K562 (cell line): ENCODE results near the gene NENF. TPM values are rescaled to one million over a fixed set of nuclear protein-coding genes. Genes with fewer than 3 reads are reported as not detected.

ENCODE experiments used
- ATAC-seq: fragments of 200-7000 bp; cut with Tn5 transposase; 3 replicates; pipeline ENCODE4 v1.9.1; 2020; ENCODE audit warnings: moderate library complexity
- BruUV-seq: library from RNA; stranded (reverse); fragments of 400-500 nt; replicated peaks from 2 replicates; lab custom pipeline; 2021; lab: Mats Ljungman, UMichigan
- CTCF ChIA-PET: fragments of 300-600 bp; formaldehyde crosslinking; extraction: SDS; loops from one replicate; lab custom pipeline; 2021; ENCODE audit warnings: low intra/inter-chr PET ratio; lab: Yijun Ruan, JAX
- POLR2A ChIA-PET: fragments of 300-600, 350-650 bp; sonication (Branson Sonifier 250); formaldehyde crosslinking; extraction: SDS; loops from one replicate; lab custom pipeline; 2021; ENCODE audit warnings: antibody characterized with exemption, inconsistent platforms; lab: Yijun Ruan, JAX
- DNase-seq, 4 experiments: peaks; one replicate each; pipeline versions ENCODE4 v3.0.0 to v3.0.0-alpha.2; 2011 to 2018; ENCODE audit warnings: low spot score in 3 of 4, mixed read lengths in 3 of 4; ENCODE audit errors: extremely low read depth in 1 of 4
- FAIRE-seq: peaks from 2 replicates; lab custom pipeline; 2011; peaks lifted over from hg19 to GRCh38; lab: Jason Lieb, UNC
- H2AFZ ChIP-seq: 2 replicates; pipeline ENCODE4 v1.6.0; 2011; ENCODE audit warnings: low read depth, low read length, control low read depth, inconsistent platforms
- H3K27ac ChIP-seq: fragments of 200-600 bp; 3 replicates; pipeline ENCODE4 v1.8.0; 2011; ENCODE audit warnings: low read depth, mild to moderate bottlenecking, control low read depth, inconsistent platforms, low read length, moderate library complexity, mixed read lengths; ENCODE audit errors: extremely low read depth
- H3K27me3 ChIP-seq, 2 experiments: fragments of 300-600 bp in 1 of 2; 2 replicates in 1 of 2; 3 replicates in 1 of 2; pipeline versions ENCODE4 v1.6.0 to v1.8.0; 2011; ENCODE audit warnings: inconsistent platforms in 2 of 2, low read length in 2 of 2, mild to moderate bottlenecking in 1 of 2, mixed read lengths in 1 of 2, moderate library complexity in 1 of 2; ENCODE audit not compliant: control insufficient read depth in 2 of 2, insufficient read depth in 2 of 2
- H3K36me3 ChIP-seq: fragments of 300-600 bp; 3 replicates; pipeline ENCODE4 v1.8.0; 2011; ENCODE audit warnings: mild to moderate bottlenecking, low read length, inconsistent platforms; ENCODE audit not compliant: control insufficient read depth, insufficient read depth
- H3K4me1 ChIP-seq, 2 experiments: fragments of 200-600 bp in 1 of 2; replicated peaks in 1 of 2; 2 replicates in 1 of 2; 3 replicates in 1 of 2; pipeline versions ENCODE4 v1.5.1 to v1.8.0; 2011; ENCODE audit warnings: inconsistent platforms in 2 of 2, low read length in 2 of 2, mild to moderate bottlenecking in 1 of 2, mixed read lengths in 1 of 2, moderate library complexity in 1 of 2; ENCODE audit not compliant: control insufficient read depth in 2 of 2, insufficient read depth in 2 of 2
- H3K4me2 ChIP-seq: 2 replicates; pipeline ENCODE4 v1.6.1; 2011; ENCODE audit warnings: low read length, control low read depth, inconsistent platforms, mixed read lengths; ENCODE audit not compliant: insufficient read depth
- H3K4me3 ChIP-seq: fragments of 200-600 bp; sonication (generic), shearing (Covaris generic); 2 replicates; pipeline ENCODE4 v1.5.1; 2016; ENCODE audit warnings: control low read depth, inconsistent platforms
- H3K79me2 ChIP-seq: fragments of 200-600 bp; 3 replicates; pipeline ENCODE4 v1.8.0; 2011; ENCODE audit warnings: low read length, inconsistent platforms; ENCODE audit not compliant: control insufficient read depth, insufficient read depth
- H3K9ac ChIP-seq, 2 experiments: 2 replicates each; pipeline versions ENCODE4 v1.6.0 to v1.6.1; 2011; ENCODE audit warnings: low read depth in 2 of 2, low read length in 2 of 2, control low read depth in 1 of 2, inconsistent platforms in 1 of 2, mild to moderate bottlenecking in 1 of 2, mixed read lengths in 1 of 2; ENCODE audit not compliant: insufficient read depth in 1 of 2
- H3K9me1 ChIP-seq: one replicate; pipeline ENCODE4 v1.6.0; 2011; ENCODE audit warnings: inconsistent platforms, mild to moderate bottlenecking, low read length, moderate library complexity; ENCODE audit not compliant: control insufficient read depth, insufficient read depth
- H3K9me3 ChIP-seq: replicated peaks from 2 replicates; pipeline ENCODE4 v1.5.1; 2011; ENCODE audit warnings: low read depth, low read length, inconsistent platforms; ENCODE audit not compliant: control insufficient read depth, insufficient read depth
- H4K20me1 ChIP-seq: replicated peaks from 2 replicates; pipeline ENCODE4 v1.6.1; 2011; ENCODE audit warnings: low read length, inconsistent platforms, mixed read lengths; ENCODE audit not compliant: control insufficient read depth, insufficient read depth
- ARNT ChIP-seq, 2 experiments: fragments of 450-650 bp; IDR thresholded peaks; 2 replicates each; pipeline ENCODE4 v1.6.1; 2016; ENCODE audit warnings: mild to moderate bottlenecking in 1 of 2
- CEBPB ChIP-seq: fragments of 450-650 bp; IDR thresholded peaks from 2 replicates; pipeline ENCODE4 v1.6.1; 2016; ENCODE audit warnings: missing genetic modification characterization, missing compliant biosample characterization
- CREBBP ChIP-seq: IDR thresholded peaks from one replicate; pipeline ENCODE4 v1.6.1; 2012; ENCODE audit warnings: low read depth, mild to moderate bottlenecking, control low read depth, inconsistent platforms, low read length
- DMBX1 ChIP-seq: fragments of 250-450 bp; sonication (Bioruptor Pico); IDR thresholded peaks from 2 replicates; pipeline ENCODE4 v1.8.0; 2022; ENCODE audit warnings: inconsistent platforms, mild to moderate bottlenecking, moderate library complexity, borderline replicate concordance
- JUN ChIP-seq, 2 experiments: sonication (generic) in 1 of 2; formaldehyde crosslinking in 1 of 2; IDR thresholded peaks; 2 replicates each; pipeline versions ENCODE4 v1.6.1 to v1.8.0; 2012 to 2022; ENCODE audit warnings: borderline replicate concordance in 2 of 2, mild to moderate bottlenecking in 2 of 2, improper control_type of control experiment in 1 of 2, low read depth in 1 of 2, low read length in 1 of 2, missing genetic modification reagents in 1 of 2
- L3MBTL2 ChIP-seq: fragments of 450-650 bp; IDR thresholded peaks from 2 replicates; pipeline ENCODE4 v1.6.1; 2016; ENCODE audit warnings: mild to moderate bottlenecking, moderate library complexity
- NR2C1 ChIP-seq, 2 experiments: fragments of 450-650 bp; IDR thresholded peaks; 2 replicates each; pipeline ENCODE4 v1.6.1; 2017; ENCODE audit warnings: mild to moderate bottlenecking in 2 of 2, antibody characterized with exemption in 1 of 2, inconsistent platforms in 1 of 2, missing compliant biosample characterization in 1 of 2, missing genetic modification characterization in 1 of 2
- TCF7 ChIP-seq: sonication (generic); IDR thresholded peaks from 2 replicates; pipeline ENCODE4 v1.6.1; 2016; ENCODE audit warnings: antibody characterized with exemption, borderline replicate concordance
- TRIM24 ChIP-seq, 2 experiments: fragments of 450-650 bp; IDR thresholded peaks; 2 replicates each; pipeline ENCODE4 v1.6.1; 2016
- ZFP36 ChIP-seq: fragments of 150-350 bp; IDR thresholded peaks from 2 replicates; pipeline ENCODE4 v1.6.1; 2018; ENCODE audit warnings: low read length, low read depth; ENCODE audit not compliant: partially characterized antibody
- ZNF224 ChIP-seq: sonication (generic); formaldehyde crosslinking; IDR thresholded peaks from 2 replicates; pipeline ENCODE4 v1.8.0; 2022; ENCODE audit warnings: mild to moderate bottlenecking, missing genetic modification reagents
- ZNF274 ChIP-seq: IDR thresholded peaks from 2 replicates; pipeline ENCODE4 v1.6.1; 2011; ENCODE audit warnings: low read depth, mild to moderate bottlenecking, low read length, moderate library complexity, borderline replicate concordance
- WGBS: fragments of 100-300 bp; shearing (Covaris generic); methylation state at CpG from one replicate; pipeline ENCODE4 v1.1.6; 2016; ENCODE audit warnings: low coverage, mixed read lengths; ENCODE audit not compliant: insufficient coverage; ENCODE audit errors: missing lambda C conversion rate; 5-methylcytosine and 5-hydroxymethylcytosine counted together
- in situ Hi-C: fragments of 300-500 bp; cut with MboI; formaldehyde crosslinking; loops from 4 replicates; pipeline ENCODE4 v1.15.0; 2018; ENCODE audit warnings: inconsistent platforms, mixed read lengths
- intact Hi-C: fragments of 100-400 bp; cut with micrococcal nuclease; formaldehyde crosslinking; loops from 2 replicates; pipeline ENCODE4 v1.14.2; 2022
- polyA plus RNA-seq, 8 experiments: library from polyadenylated mRNA; depleted of rRNA in 4 of 8; stranded (reverse) in 5 of 8; unstranded in 3 of 8; fragments of >200 nt; fragmentation: Nextera tagmentation in 2 of 8; fragmentation: Illumina TruSeq in 1 of 8; extraction: Ambion mirVana in 2 of 8; extraction: Trizol in 1 of 8; gene quantifications; 2 replicates each; pipeline versions ENCODE4 v1.2.1 to v1.2.3, GENCODE V29; 2011 to 2014; ENCODE audit warnings: inconsistent platforms in 1 of 8, missing spikeins in 1 of 8
- total RNA-seq, 7 experiments: library from RNA; depleted of rRNA in 6 of 7; stranded (reverse); fragments of >200 nt in 6 of 7; fragmentation: Illumina TruSeq in 2 of 7; extraction: Trizol in 2 of 7; gene quantifications; 2 replicates each; pipeline versions ENCODE4 v1.2.1 to v1.2.3, GENCODE V29; 2011 to 2021; ENCODE audit warnings: low replicate concordance in 1 of 7
- TF ChIP-seq, protein P1 (sequence below): sonication (generic); formaldehyde crosslinking; IDR thresholded peaks from 2 replicates; pipeline ENCODE4 v1.8.1; 2022; ENCODE audit warnings: missing genetic modification reagents

Gene NENF
- total and polyA plus RNA-seq, 9 of the 15 experiments (the other 6 are each of a cell fraction or from before 2014, with no cell fraction given): 6.1 to 100 (median 72.8) TPM

DNA sequence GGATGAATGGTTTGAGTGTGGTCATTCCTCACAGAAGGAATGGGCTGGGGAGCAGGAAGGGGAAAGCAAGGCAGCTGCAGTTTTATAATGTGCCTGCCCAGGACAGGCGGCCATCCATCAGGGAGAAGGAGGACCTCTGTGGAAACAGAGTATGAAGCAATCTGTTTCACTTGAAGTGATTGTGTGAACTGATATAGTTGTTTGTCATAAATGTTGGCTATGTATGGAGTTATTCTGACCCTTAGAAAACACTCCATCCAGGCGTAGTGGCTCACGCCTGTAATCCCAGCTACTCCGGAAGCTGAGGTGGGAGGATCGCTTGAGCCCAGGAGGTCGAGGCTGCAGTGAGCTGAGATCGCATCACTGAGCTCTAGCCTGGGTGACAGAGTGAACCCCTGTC lies 46.5 kb downstream of the NENF start:
- ATAC-seq (peak; percentile 5; the same call in 1 of the 3 replicates), FAIRE-seq (no peak), DNase-seq (no peak)
- H3K4me1 ChIP-seq: peaks cover 5 to 12% of the 10 kb centered on the region in 2 experiments
- POLR2A ChIA-PET: interaction anchor here (1.0 to 4.1 kb wide), 4 partner anchors 130 to 139 kb away, joined by 3 to 39 read pairs (median 4); partner anchors contain the start of gene ATF3
- 12% methylated on average over 7 of the region's 7 CpGs for WGBS
- no peaks in the 10 kb centered on the region for H3K79me2 ChIP-seq
- CTCF ChIA-PET: interaction anchor here (0.7 kb wide), 1 partner anchor 239 kb away, joined by 3 read pairs; no protein-coding TSS in a partner anchor
- no TSS peak for BruUV-seq
- no peak overlapping the region for H3K4me2 ChIP-seq
- H2AFZ ChIP-seq: no peak overlapping the region
- H3K27ac ChIP-seq: no peak overlapping the region
- no peaks in the 10 kb centered on the region for H4K20me1 ChIP-seq
- H3K27me3 ChIP-seq: peaks cover 15 to 47% of the 10 kb centered on the region in 2 experiments; a peak in 4 of 5 replicates
- no peaks in the 10 kb centered on the region for H3K36me3 ChIP-seq
- no peak overlapping the region for H3K9ac ChIP-seq
- H3K9me3 ChIP-seq: no peaks in the 10 kb centered on the region
- in situ Hi-C loops: loop anchor here (5.0 kb wide), 1 partner anchor 118 kb away; no protein-coding TSS in a partner anchor
- intact Hi-C loops: loop anchor here (5.0 to 10.0 kb wide), 2 partner anchors 63 to 436 kb away; no protein-coding TSS in a partner anchor
- no peak overlapping the region for H3K4me3 ChIP-seq
- no peaks in the 10 kb centered on the region for H3K9me1 ChIP-seq
- TF ChIP-seq JUN (IDR thresholded peaks at IDR 0.05; ENCODE audit: borderline replicate concordance, low read depth, low read length): peak; percentile 51; the same call in 1 of the 2 replicates
- TF ChIP-seq JUN (CRISPR knock-in tag; IDR thresholded peaks at IDR 0.05; ENCODE audit: borderline replicate concordance): no peak
- 0 out of 2 replicates have a peak, but pooled peaks have one; percentile 24 for TF ChIP-seq L3MBTL2
- no peak for TF ChIP-seq ARNT (IDR thresholded peaks at IDR 0.05)
- peak in 1 of 2 experiments; percentile 15; a peak in 1 of 4 replicates for TF ChIP-seq TRIM24 (IDR thresholded peaks at IDR 0.05)
- no peak for TF ChIP-seq DMBX1
- no peak for TF ChIP-seq ZNF274
- peak; percentile 82 for TF ChIP-seq CEBPB (tag)
- no peak for TF ChIP-seq CREBBP
- no peak for TF ChIP-seq NR2C1 (IDR thresholded peaks at IDR 0.05)
- no peak for TF ChIP-seq NR2C1 (tag; IDR thresholded peaks at IDR 0.05)
- TF ChIP-seq ZFP36: peak; percentile 4
- no peak for TF ChIP-seq TCF7
- no peak for TF ChIP-seq ZNF224
- TF ChIP-seq, protein P1, sequence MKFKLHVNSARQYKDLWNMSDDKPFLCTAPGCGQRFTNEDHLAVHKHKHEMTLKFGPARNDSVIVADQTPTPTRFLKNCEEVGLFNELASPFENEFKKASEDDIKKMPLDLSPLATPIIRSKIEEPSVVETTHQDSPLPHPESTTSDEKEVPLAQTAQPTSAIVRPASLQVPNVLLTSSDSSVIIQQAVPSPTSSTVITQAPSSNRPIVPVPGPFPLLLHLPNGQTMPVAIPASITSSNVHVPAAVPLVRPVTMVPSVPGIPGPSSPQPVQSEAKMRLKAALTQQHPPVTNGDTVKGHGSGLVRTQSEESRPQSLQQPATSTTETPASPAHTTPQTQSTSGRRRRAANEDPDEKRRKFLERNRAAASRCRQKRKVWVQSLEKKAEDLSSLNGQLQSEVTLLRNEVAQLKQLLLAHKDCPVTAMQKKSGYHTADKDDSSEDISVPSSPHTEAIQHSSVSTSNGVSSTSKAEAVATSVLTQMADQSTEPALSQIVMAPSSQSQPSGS (CRISPR knock-in tag): no peak
